GM18517 (cell line): ENCODE measurements around the gene GP1BB.
"Not testable (repeated sequence)": the region's sequence is repeated elsewhere in the genome, so short reads cannot be mapped to it uniquely, and the experiment has no call there.

Experiments
- ATAC-seq: cut with Tn5 transposase; IDR thresholded peaks from one replicate; pipeline ENCODE4 v1.9.1; 2021; ENCODE audit warnings: mild to moderate bottlenecking, moderate library complexity; ENCODE audit not compliant: unreplicated experiment

The GP1BB gene

DNA sequence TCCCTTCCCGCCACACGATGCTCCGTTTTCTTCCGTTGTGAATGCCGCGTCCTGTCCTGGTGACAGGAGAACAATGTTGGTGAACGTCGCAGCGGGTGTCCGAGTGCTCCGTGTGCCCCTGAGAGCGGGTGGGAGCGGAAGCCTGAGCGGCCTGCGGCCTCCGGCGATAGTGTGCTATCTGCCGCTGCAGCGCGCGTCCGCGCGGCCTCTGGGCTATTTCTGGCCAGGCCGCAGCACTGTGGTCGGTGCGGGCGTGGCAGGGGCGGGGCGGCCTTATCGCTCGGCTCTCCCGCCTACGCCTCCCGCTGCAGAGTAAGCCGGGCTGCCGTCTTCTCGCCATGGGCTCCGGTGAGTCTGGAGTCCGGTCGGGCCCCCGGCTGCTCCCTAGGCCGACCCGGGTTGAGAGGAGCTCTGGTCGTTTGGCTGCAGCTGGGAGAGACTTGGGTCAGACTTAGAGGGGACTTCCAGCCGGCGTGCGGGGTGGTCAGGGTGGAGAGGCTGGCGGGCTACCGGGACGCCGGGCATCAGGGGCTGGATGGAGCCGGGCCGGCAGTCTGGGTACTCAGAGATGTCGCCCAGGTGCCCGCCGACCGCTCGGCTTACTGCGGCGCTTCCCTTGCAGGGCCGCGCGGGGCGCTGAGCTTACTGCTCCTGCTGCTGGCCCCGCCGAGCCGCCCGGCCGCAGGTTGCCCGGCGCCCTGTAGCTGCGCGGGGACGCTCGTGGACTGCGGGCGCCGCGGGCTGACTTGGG is at the start of gene GP1BB:
TSS of gene GP1BB (plus strand) at position 308 of the 751 bp plus-strand sequence. CDS start at position 339, 31 bp downstream.
- ATAC-seq = no peak

DNA sequence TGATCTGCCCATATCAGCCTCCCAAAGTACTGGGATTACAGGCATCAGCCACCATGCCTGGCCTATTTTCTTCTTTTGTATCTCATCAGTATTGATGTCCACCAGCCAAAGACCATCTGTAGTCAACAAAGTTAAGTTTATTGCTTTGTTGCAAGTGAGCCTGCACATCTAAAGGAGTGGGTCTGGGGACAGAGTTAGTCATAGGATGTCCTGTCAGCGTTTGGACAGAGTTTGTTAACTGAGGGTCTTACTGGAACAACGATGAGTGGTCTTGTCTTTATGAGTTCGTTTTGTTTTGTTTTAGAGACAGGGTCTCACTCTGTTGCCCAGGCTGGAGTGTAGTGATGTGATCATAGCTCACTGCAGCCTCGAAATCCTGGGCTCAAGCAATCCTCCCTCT is 49.7 kb upstream of the GP1BB start:
- ATAC-seq = no peak

DNA sequence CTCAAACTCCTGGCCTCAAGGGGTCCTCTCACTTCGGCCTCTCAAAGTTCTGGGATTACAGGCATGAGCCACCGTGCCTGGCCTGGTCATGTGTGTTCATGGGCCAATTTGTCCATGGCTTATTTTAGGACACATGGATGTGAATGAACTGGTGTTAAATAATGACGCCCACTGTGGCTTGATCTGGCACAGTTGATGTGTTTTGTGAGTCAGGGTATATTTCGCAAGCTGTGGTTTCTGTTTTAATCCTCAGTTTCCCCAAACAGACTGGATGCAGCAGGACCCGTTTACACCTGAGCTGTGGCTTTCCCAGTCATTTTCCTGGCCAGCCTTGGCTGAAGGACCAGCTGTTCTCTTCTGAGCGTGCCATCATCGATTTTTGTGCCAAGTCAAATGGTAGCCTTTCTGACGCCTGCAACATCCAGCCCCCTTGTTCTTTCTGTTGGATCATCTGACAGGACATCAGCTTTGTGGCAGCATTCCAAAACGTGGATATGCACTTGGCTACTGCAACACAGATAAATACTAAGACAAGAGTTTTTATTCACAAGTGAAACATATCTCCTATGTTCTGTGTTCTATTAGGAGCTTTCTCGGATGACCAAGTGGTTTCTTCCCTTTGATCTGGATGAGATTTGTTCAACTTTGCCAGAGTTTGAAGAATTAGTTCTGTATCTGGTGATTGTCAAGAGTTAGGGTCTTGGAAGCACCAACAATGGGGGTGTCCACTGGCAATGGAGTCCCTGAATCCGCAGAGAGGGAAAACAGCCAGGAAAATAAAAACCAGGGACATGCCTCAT is 49.0 kb upstream of the GP1BB start:
- no peak for ATAC-seq

DNA sequence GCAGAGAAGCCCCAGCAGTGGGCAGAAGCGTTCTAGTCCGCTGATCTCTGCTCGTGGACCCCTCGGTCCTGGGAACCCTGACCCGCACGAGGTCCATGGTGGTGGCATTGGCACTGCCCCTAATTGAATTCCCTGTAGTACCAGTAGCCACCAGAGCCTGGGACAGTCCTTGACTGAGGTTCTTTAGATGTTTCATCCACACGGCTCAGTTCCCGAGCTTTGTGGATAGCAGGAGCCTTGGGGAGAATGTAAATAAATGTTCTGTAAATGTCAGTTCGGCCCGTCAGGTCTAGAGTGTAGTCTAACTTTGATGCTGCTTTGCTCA is 48.4 kb upstream of the GP1BB start:
- ATAC-seq = no peak

DNA sequence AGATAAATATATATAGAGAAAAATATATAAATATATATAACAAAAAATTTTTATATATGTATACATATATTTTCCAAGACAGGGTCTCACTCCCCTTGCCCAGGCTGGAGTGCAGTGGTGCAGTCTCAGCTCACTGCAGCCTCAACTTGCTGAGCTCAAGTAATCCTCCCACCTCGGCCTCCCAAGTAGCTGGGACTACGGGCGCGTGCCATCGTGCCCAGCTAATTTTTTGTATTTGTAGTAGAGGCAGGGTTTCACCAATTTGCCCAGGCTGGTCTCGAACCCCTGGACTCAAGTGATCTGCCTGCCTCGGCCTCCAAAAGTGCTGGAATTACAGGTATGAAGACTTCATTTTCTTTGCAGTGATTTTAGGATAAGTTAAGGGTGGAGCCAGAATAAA is 47.9 kb upstream of the GP1BB start:
- no peak for ATAC-seq

DNA sequence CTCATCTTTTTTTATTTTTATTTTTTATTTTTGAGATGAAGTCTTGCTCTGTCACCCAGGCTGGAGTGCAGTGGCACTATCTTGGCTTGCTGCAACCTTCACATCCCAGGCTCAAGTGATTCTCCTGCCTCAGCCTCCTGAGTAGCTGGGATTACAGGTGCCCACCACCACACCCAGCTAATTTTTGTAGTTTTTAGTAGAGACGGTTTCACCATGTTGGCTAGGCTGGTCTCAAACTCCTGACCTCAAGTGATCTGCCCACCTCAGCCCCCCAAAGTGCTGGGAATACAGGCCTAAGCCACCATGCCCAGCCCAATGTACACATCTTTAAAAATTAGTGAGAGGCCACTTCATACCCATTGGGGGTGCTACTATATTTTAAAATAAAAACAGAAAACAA is 46.9 kb upstream of the GP1BB start:
- not testable (repeated sequence) for ATAC-seq

DNA sequence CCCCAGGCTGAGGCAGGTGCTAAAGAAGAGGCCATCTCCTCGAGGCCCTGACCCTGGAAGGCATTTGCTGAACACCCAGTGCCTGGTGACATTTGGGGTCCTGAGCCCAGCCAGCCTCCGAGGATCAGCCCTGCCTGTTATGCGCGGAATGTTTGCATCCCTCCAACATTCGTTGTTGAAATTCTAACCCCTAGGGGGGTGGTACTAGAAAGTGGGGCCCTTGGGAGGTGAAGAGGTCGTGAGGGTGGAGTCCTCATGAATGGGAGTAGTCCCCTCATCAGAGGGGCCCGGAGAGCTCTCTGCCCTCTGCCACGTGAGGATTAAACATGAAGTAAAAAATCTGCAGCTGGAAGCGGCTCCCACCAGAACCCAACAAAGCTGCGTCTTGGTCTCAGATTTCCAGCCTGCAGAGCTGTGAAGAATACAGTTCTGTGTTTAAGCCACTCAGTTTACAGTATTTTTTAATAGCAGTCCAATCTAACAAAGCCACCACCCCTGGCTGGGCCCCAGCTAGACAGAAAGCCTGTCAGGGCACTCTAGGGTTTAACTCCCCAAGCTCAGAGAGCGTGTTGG is 44.3 kb upstream of the GP1BB start:
- ATAC-seq = no peak

DNA sequence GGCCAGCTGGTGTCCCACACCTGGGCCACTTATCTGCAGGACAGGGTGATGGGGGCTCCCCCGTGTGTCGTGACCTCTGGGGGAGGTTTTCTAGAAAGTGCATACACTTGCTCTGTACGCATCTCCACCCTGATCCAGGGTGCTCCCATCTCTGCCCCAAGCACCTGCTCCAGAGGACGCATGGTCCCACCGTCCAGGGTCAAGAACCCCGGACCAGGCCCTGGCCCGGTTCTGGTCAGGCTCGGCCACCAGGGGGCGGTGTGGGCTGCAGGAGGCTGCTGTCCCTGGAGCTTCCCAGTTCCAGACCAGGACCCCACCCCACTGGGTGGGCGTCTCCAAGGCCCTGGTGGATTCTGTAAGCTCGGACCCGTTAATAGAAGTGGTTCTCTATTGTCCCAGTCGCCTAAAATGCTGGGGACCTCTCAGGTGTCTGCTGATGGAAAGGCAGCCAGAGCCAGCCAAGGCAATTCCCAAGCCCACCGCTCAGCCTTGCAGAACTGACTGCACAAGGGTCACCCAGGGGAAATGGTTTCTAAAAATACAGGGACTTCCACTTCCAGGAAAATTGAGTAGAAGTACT is 43.7 kb upstream of the GP1BB start:
- no peak for ATAC-seq

DNA sequence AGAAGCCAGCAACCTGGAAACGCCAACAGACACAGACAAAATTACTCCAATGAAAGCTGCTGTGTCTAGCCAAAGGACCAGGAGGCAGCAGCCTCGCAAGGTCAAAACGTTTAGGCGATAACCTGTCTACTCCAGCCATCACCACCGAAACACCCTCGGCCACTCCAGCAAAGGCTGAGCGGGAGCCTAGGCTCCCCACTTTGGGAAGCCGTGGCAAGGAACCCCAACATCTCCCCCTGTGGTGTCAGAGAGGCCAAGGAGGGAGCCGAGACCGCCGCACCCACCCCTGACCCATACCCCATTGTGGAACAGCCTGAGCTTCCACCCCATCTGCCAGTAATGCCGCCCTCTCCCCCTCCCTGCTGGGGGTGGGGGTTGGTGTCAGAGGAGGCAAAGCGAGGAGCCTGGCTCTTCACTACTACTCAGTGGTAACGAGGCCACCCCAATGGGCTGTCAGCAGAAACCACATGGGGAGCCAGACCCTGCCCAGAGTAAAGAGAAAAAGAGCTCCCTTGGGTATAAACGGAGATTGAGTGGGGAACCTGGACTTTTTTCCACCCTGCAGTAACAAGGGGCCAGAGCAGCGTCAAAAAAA is 43.0 kb upstream of the GP1BB start:
- ATAC-seq = no peak

DNA sequence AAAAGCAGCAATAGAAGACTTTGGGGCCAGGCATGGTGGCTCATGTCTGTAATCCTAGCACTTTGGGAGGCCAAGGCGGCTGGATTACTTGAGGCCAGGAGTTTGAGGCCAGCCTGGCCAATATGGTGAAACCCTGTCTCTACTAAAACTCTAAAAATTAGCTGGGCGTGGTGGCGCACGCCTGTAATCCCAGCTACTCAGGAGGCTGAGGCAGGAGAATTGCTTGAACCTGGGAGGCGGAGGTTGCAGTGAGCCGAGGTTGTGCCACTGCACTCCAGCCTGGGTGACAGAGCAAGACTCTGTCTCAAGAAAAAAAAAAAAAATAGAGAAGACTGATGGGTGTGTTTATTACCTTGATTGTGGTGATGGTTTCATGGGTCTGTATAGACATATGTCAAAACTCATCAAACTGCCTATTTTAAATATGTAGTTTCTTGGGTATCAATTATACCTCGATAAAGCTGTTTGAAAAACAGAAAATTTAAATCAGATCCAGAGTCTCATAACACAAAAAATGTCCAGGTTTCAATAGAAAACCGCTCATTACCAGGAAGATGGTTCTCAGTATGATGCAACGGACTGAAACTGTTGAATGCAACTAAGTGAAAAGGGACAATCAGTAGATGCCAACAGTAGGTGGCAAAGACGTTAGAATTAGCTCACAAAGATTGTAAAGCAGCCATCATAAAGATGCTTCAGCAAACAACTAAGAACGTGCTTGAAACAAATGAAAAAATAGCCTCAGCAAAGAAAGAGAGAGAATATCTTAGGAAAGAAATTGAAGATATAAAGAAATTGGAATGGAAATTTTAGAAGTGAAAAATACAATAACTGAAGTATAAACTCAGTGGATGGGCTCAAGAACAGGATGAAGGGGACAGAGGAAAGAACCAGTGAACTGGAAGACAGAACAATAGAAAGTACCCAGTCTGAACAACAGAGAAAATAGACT is 42.2 kb upstream of the GP1BB start:
- ATAC-seq = no peak

DNA sequence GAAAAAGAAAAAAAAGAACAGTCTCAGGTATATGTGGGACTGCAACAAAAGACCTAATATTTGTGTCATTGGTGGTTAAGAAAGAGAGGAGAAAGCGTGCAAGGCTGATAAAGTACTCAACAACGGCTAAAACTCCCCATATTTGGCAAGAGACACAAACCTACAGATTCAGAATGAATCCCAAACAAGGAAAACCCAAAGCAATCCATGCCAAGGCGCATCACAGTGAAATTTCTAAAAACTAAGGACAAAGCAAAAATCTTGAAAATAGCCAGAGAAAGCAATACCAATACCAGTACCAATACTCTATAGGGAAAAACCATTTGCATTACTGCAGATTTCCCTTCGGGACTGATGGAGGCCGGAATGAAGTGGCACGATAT is 41.5 kb upstream of the GP1BB start:
- no peak for ATAC-seq

DNA sequence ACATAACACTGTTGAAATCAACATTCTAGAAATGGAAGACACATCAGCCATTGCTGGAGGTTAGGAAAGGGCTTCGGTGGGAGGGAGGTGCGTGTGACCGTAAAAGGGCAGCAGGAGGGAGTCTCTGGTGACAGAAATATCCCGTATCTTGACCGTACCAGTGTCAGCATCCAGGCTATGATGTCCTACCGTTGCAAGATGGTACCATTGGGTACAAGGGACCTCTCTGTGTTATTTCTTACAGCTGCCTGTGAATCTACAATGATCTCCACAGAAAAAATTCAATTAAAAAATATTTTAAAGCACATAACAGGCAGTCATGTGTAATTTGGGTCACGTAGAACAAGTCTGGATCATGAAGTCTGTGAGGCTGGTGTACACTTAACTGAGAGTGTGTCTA is 36.4 kb upstream of the GP1BB start:
- no peak for ATAC-seq

DNA sequence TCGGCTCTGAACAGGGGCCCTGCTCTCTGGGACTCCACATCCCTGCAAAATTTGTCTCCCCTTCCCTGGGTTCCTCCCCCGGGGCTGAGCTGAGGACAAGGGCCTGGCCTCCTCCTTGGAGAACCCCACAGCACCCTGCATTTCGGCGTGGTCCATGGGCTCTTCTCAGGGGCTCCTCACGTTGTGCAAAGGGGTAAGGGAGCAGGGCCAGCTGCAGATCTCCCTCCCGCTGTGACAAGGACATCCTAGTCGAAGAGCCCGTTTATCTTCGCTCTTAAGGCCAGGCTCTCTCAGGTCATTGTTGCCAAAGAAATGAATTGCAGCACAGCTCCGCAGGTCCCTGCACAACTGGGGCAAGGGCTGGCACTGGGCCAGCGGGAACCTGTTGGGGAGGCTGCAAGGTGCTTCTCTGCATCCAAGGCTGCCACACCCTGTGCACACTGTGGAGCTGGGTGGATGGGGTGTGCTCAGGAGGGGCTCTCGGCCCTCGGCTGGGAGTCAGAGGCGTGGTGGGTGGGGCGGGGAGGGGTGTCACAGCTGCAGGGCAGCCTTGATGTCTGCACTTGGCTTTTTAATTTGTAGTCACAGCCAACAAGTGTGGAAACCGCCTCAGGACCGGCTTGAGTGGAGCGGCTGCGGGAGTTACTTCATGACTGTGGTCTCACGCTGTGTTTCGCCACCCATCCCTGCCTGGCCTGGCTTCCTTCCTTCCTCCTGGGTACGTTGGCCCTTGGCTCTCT is 35.6 kb upstream of the GP1BB start:
- ATAC-seq = no peak

DNA sequence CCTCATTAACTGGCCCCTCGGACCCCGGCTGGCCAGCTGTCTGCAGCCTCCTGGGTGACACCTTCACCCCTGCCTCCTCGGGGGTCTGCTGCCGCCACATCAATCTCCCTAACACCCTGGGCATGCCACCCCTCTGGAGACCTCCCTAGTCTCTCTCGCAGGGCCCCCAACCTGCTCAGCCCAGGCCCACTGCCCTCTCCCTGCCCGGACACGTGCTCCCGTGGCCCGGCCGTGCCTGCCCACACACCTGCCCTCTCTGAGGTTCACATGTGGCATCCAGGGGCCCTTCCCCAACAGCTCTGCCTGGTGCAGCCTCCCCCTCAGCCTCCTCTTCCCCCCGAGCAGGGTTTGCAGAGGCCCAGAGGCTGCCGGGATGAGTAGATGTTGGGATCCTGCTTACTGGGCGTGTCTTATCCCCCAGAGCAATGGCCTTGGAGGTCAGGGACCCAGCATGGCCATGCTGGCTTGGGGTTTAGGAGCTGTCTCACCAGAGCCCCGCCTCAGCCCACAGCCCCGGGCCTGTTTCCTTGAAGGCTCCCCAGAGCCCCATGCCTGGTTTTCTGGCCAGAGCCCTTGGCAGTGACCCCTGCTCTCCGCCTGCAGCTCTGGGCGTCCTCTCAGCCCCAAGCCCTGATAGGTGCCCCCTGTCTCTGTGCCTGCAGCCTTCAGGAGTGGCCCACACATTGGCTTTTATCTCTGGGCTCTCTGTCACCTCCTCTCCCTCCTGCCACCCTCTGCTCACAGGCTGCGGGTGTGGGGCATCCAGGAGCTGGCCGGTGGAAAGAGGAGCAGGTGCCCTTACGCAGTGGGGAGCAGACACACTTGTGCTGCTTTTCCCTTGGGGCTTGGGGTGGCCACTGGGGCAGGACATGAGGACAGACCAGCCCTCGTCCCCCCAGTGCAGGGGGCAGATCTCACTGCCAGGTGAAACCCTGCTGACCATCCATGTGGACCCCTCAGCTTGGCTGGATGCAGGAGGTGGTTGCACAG is 34.7 kb upstream of the GP1BB start:
- ATAC-seq = no peak

DNA sequence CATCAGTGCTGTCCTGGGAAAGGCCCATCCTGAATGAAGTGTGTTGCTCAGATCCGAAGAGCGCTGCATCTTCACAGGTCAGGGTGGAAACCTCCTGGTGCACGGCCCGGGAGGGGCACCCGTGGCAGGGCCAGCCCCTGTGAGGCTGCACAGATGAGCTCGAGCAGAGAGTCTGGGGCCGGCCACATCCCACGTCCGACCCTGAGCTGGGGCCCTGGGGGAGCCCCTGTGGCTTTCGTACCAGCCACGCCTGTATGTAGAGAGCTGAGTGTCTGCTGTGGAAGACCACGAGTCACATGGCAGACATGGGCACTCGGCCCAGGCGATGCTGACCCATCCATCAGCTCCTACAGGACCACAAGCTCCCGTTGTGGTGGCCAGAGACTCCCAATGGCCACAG is 33.9 kb upstream of the GP1BB start:
- no peak for ATAC-seq

DNA sequence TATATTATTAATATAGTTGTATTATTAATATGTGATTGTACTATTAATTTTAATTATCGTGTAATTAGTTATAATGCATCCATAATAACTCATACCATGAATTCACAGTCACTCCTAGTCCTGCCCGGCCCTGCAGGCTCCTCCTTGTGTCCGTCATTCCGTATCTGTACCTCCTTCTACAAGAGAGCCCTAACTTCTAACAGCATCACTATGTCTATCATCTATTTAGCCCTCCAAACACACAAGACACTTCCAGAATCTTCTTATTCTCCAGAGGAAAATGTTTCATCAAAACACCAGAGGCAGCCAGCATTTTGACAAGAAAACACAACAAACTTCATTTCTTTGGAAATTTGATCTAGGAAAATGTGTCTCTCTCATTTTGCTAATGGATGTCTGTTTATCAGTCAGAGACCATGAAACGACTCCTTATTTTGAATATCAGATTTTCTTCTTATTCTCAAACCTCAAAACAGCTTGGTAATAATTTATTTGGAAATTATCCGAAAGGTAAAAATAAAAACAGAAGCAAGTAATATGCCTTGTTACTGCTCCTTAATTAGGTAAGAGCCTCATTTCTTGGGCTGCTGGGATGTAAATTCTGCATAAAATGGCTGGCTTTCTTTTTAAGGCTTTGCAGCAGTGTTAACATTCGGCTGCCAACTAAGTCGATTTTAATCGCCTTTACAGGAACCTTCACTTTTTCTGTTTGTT is 32.2 kb upstream of the GP1BB start:
- no peak for ATAC-seq

DNA sequence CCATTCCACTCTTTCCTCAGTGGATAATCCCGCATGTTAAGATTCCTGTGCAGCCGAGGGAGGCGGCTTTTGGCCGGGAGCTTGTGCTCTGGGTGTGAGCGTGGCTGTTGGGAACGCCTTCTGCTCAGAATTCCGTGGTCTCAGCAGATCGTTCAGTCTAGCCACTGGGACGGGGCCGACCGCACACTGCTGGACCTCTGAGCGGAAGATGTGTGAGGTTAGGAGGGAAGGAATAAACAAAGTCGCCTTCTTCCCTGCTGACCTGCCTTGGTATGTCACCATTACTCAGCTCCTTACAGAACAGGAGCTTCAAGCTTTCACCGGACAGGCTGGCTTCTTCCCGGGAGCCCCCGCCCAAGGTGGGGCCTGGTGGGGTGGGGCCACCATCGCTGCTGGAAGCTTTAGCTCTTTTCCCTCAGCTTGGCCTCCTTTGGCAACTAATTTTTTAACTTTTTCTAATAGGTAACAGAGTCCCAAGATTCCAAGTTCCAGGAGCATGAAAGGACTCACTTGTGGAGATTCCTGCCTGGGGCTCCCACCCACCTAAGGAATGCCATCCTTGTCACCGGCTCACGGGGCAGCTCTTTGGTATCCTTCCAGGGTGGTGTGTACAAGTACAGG is 31.5 kb upstream of the GP1BB start:
- no peak for ATAC-seq
